H1 (cell line): ENCODE measurements around the gene SLC12A8. TPM values are rescaled to one million over a fixed set of nuclear protein-coding genes. Genes with fewer than 3 reads are reported as not detected.

Experiments
- CTCF ChIA-PET: fragments of 300-600 bp; sonication (Branson Sonifier 250); formaldehyde crosslinking; loops from one replicate; lab custom pipeline; 2021; ENCODE audit not compliant: partially characterized antibody; lab: Charles Lee
- POLR2A ChIA-PET: fragments of 300-600 bp; sonication (Branson Sonifier 250); formaldehyde crosslinking; loops from one replicate; lab custom pipeline; 2021; ENCODE audit warnings: inconsistent platforms; ENCODE audit not compliant: partially characterized antibody; lab: Charles Lee
- DNase-seq, 2 experiments: peaks; one replicate each; pipeline versions ENCODE4 v3.0.0 to v3.0.0-alpha.2; 2010 to 2022; ENCODE audit warnings: low spot score in 2 of 2, low read depth in 1 of 2, mixed read lengths in 1 of 2
- FAIRE-seq: peaks from 2 replicates; lab custom pipeline; 2011; peaks lifted over from hg19 to GRCh38; lab: Jason Lieb, UNC
- H2AFZ ChIP-seq: 2 replicates; pipeline ENCODE4 v1.8.1; 2012; ENCODE audit warnings: low read length, inconsistent platforms
- H2AK5ac ChIP-seq: 2 replicates; pipeline ENCODE4 v1.6.1; 2013; ENCODE audit warnings: low read depth, low read length
- H2BK120ac ChIP-seq: replicated peaks from 2 replicates; pipeline ENCODE3; 2013; ENCODE audit warnings: low read depth, low read length, inconsistent platforms
- H2BK12ac ChIP-seq: 2 replicates; pipeline ENCODE4 v1.6.1; 2013; ENCODE audit warnings: low read depth, low read length
- H2BK15ac ChIP-seq: 2 replicates; pipeline ENCODE4 v1.6.1; 2013; ENCODE audit warnings: low read length
- H2BK20ac ChIP-seq: 2 replicates; pipeline ENCODE4 v1.6.1; 2013; ENCODE audit warnings: low read length
- H2BK5ac ChIP-seq: 2 replicates; pipeline ENCODE4 v1.6.1; 2013; ENCODE audit warnings: low read depth, low read length
- H3K14ac ChIP-seq: 2 replicates; pipeline ENCODE4 v1.6.1; 2013; ENCODE audit warnings: inconsistent platforms; ENCODE audit not compliant: insufficient read length
- H3K18ac ChIP-seq: 2 replicates; pipeline ENCODE4 v1.6.1; 2013; ENCODE audit warnings: low read length; ENCODE audit errors: extremely low read depth
- H3K23ac ChIP-seq: 2 replicates; pipeline ENCODE4 v1.6.1; 2013; ENCODE audit warnings: inconsistent platforms; ENCODE audit not compliant: insufficient read length
- H3K23me2 ChIP-seq: 2 replicates; pipeline ENCODE4 v1.6.1; 2013; ENCODE audit warnings: low read depth, low read length
- H3K27ac ChIP-seq: 2 replicates; pipeline ENCODE4 v1.6.1; 2011; ENCODE audit warnings: low read depth, low read length, inconsistent platforms
- H3K27me3 ChIP-seq, 4 experiments: replicated peaks in 1 of 4; 1 replicate in 1 of 4; 2 replicates in 3 of 4; pipeline versions ENCODE4 v1.6.1 to v1.8.1; 2011 to 2013; ENCODE audit warnings: low read length in 3 of 4, mild to moderate bottlenecking in 3 of 4, inconsistent platforms in 2 of 4, mixed read lengths in 2 of 4, moderate library complexity in 1 of 4; ENCODE audit not compliant: control insufficient read depth in 3 of 4, insufficient read depth in 3 of 4; ENCODE audit errors: extremely low read depth in 1 of 4
- H3K36me3 ChIP-seq, 4 experiments: 2 replicates each; pipeline versions ENCODE4 v1.6.1 to v1.8.1; 2011 to 2013; ENCODE audit warnings: mild to moderate bottlenecking in 4 of 4, low read length in 3 of 4, moderate library complexity in 2 of 4, control low read depth in 1 of 4, inconsistent platforms in 1 of 4; ENCODE audit not compliant: insufficient read depth in 4 of 4, control insufficient read depth in 2 of 4
- H3K4ac ChIP-seq: replicated peaks from 2 replicates; pipeline ENCODE3; 2013; ENCODE audit warnings: low read length, low read depth, mixed read lengths, inconsistent platforms; ENCODE audit not compliant: insufficient read length
- H3K4me1 ChIP-seq, 4 experiments: replicated peaks in 1 of 4; 1 replicate in 1 of 4; 2 replicates in 3 of 4; pipeline versions ENCODE4 v1.6.1 to v1.8.1; 2011 to 2013; ENCODE audit warnings: low read length in 3 of 4, inconsistent platforms in 2 of 4, mixed read lengths in 1 of 4; ENCODE audit not compliant: insufficient read depth in 4 of 4, control insufficient read depth in 3 of 4
- H3K4me2 ChIP-seq, 2 experiments: 2 replicates each; pipeline versions ENCODE4 v1.6.1 to v1.8.1; 2011 to 2013; ENCODE audit warnings: low read depth in 2 of 2, low read length in 2 of 2, control low read depth in 1 of 2, inconsistent platforms in 1 of 2, mild to moderate bottlenecking in 1 of 2; ENCODE audit not compliant: insufficient read depth in 1 of 2
- H3K4me3 ChIP-seq, 4 experiments: fragments of 200-600, 300-600 bp in 1 of 4; sonication (generic), shearing (Covaris generic), sonication (Bioruptor Twin) in 1 of 4; 2 replicates each; pipeline versions ENCODE4 v1.5.1 to v1.8.1; 2011 to 2016; ENCODE audit warnings: low read length in 4 of 4, low read depth in 3 of 4, control low read depth in 2 of 4, inconsistent platforms in 2 of 4, mild to moderate bottlenecking in 2 of 4, mixed read lengths in 1 of 4, moderate library complexity in 1 of 4; ENCODE audit not compliant: insufficient read depth in 2 of 4; ENCODE audit errors: extremely low read depth in 1 of 4
- H3K56ac ChIP-seq: replicated peaks from 2 replicates; pipeline ENCODE3; 2013; ENCODE audit warnings: low read depth, mild to moderate bottlenecking, mixed read lengths, low read length, inconsistent platforms; ENCODE audit not compliant: insufficient read length
- H3K79me1 ChIP-seq: 2 replicates; pipeline ENCODE4 v1.6.1; 2013; ENCODE audit warnings: low read depth, low read length, control low read depth
- H3K79me2 ChIP-seq, 2 experiments: 2 replicates each; pipeline versions ENCODE4 v1.6.1 to v1.8.1; 2012 to 2013; ENCODE audit warnings: low read length in 2 of 2, mild to moderate bottlenecking in 2 of 2, inconsistent platforms in 1 of 2; ENCODE audit not compliant: insufficient read depth in 2 of 2, control insufficient read depth in 1 of 2
- H3K9ac ChIP-seq, 4 experiments: replicated peaks in 1 of 4; 1 replicate in 1 of 4; 2 replicates in 3 of 4; pipeline versions ENCODE4 v1.6.1 to v1.8.1; 2011 to 2013; ENCODE audit warnings: low read depth in 3 of 4, low read length in 3 of 4, control low read depth in 2 of 4, mild to moderate bottlenecking in 2 of 4, moderate library complexity in 2 of 4, inconsistent platforms in 1 of 4; ENCODE audit errors: extremely low read depth in 1 of 4
- H3K9me3 ChIP-seq, 2 experiments: 2 replicates each; pipeline versions ENCODE4 v1.6.1 to v1.8.1; 2012 to 2013; ENCODE audit warnings: mild to moderate bottlenecking in 2 of 2, moderate library complexity in 2 of 2, control low read depth in 1 of 2, inconsistent platforms in 1 of 2, low read depth in 1 of 2, low read length in 1 of 2, mixed read lengths in 1 of 2; ENCODE audit not compliant: insufficient read depth in 2 of 2
- H4K20me1 ChIP-seq, 2 experiments: replicated peaks in 1 of 2; 2 replicates each; pipeline versions ENCODE3 to v1.8.1; 2011 to 2013; ENCODE audit warnings: inconsistent platforms in 2 of 2, low read length in 2 of 2, mild to moderate bottlenecking in 1 of 2; ENCODE audit not compliant: insufficient read depth in 2 of 2, control insufficient read depth in 1 of 2
- H4K5ac ChIP-seq: 2 replicates; pipeline ENCODE4 v1.6.1; 2013; ENCODE audit warnings: low read length, low read depth, mixed read lengths, inconsistent platforms; ENCODE audit not compliant: insufficient read length
- H4K8ac ChIP-seq: 2 replicates; pipeline ENCODE4 v1.8.0; 2013; ENCODE audit warnings: mild to moderate bottlenecking, moderate library complexity, low read length, inconsistent platforms; ENCODE audit not compliant: insufficient read depth; ENCODE audit errors: extremely low read depth
- H4K91ac ChIP-seq: replicated peaks from 2 replicates; pipeline ENCODE3; 2013; ENCODE audit warnings: low read length, mixed read lengths, inconsistent platforms; ENCODE audit not compliant: insufficient read length
- CBX5 ChIP-seq: fragments of 300-800, 300-1000 bp; sonication (generic); IDR thresholded peaks from 2 replicates; pipeline ENCODE4 v1.7.1; 2016; ENCODE audit warnings: antibody characterized with exemption, low read length, low read depth
- EP300 ChIP-seq, 2 experiments: IDR thresholded peaks; 1 replicate in 1 of 2; 2 replicates in 1 of 2; pipeline ENCODE4 v1.6.1; 2011 to 2012; ENCODE audit warnings: low read depth in 2 of 2, low read length in 2 of 2, mild to moderate bottlenecking in 2 of 2, borderline replicate concordance in 1 of 2, inconsistent platforms in 1 of 2, moderate library complexity in 1 of 2
- POU5F1 ChIP-seq: IDR thresholded peaks from 2 replicates; pipeline ENCODE4 v1.6.1; 2011; ENCODE audit warnings: low read depth, mild to moderate bottlenecking, low read length, moderate library complexity
- RNF2 ChIP-seq: fragments of 200-900, 300-1000 bp; sonication (generic); IDR thresholded peaks from 2 replicates; pipeline ENCODE4 v1.7.1; 2016; ENCODE audit warnings: borderline replicate concordance, low read depth, mild to moderate bottlenecking, antibody characterized with exemption, low read length; ENCODE audit not compliant: poor library complexity, severe bottlenecking; ENCODE audit errors: missing control alignments
- SIX5 ChIP-seq: IDR thresholded peaks from 2 replicates; pipeline ENCODE4 v1.6.1; 2011; ENCODE audit warnings: mild to moderate bottlenecking, low read depth, low read length
- YY1 ChIP-seq: IDR thresholded peaks from 2 replicates; pipeline ENCODE4 v1.6.1; 2011; ENCODE audit warnings: low read depth, mild to moderate bottlenecking, low read length
- WGBS, 2 experiments: shearing (Covaris generic) in 1 of 2; methylation state at CpG; one replicate each; pipeline versions ENCODE4 v1.1.6 to v1.1.7; 2013 to 2015; ENCODE audit warnings: low lambda C conversion rate in 2 of 2, mixed read lengths in 2 of 2, inconsistent platforms in 1 of 2, low coverage in 1 of 2, missing lambda C conversion rate in 1 of 2; ENCODE audit not compliant: insufficient replicate concordance in 2 of 2, insufficient coverage in 1 of 2, insufficient read length in 1 of 2; ENCODE audit errors: extremely low coverage in 1 of 2, missing lambda C conversion rate in 1 of 2; 5-methylcytosine and 5-hydroxymethylcytosine counted together
- polyA plus RNA-seq, 7 experiments: library from polyadenylated mRNA; depleted of rRNA in 3 of 7; stranded (reverse) in 5 of 7; unstranded in 2 of 7; fragments of >200 nt in 5 of 7; fragments of 200-250 nt in 2 of 7; gene quantifications; 1 replicate in 5 of 7; 2 replicates in 1 of 7; 4 replicates in 1 of 7; pipeline versions ENCODE4 v1.2.1 to v1.2.3, GENCODE V29; 2011 to 2013; ENCODE audit warnings: missing spikeins in 2 of 7, mixed read lengths in 2 of 7
- total RNA-seq: library from RNA; stranded (reverse); fragmentation: NEBNext Ultra II Directional; extraction: Animal tissue kit (Norgen Biotek cat#: 25700); gene quantifications from 2 replicates; pipeline ENCODE4 v1.2.1, GENCODE V29; 2021

Gene SLC12A8
- total and polyA plus RNA-seq, 2 of the 8 experiments (the other 6 are each of a cell fraction or from before 2014, with no cell fraction given) = 13.7 to 14.4 TPM

GRCh38 chr3:125194061-125194848, 18.3 kb downstream of the SLC12A8 start:
- H3K4me2 ChIP-seq = no peak overlapping the region
- no peak for TF ChIP-seq POU5F1
- no peak for TF ChIP-seq SIX5
- TF ChIP-seq EP300 (IDR thresholded peaks at IDR 0.05; ENCODE audit: borderline replicate concordance in 1 of 2, low read depth in 2 of 2, low read length in 2 of 2) = no peak
- no peak for TF ChIP-seq CBX5
- no peak for TF ChIP-seq YY1
- TF ChIP-seq RNF2 = no peak

More at GRCh38 chr3:125194061-125194848, 18.3 kb downstream of the SLC12A8 start:
- Histone ChIP-seq H4K20me1 (no peaks in the 10 kb centered on the region), H3K23me2 (no peaks in the 10 kb centered on the region), H3K27me3 (no peaks in the 10 kb centered on the region), H2BK20ac (no peak overlapping the region), H3K56ac (no peak overlapping the region), H3K4ac (no peak overlapping the region), H3K4me3 (no peak overlapping the region), H2BK5ac (no peak overlapping the region), H2AFZ (no peak overlapping the region), H2BK120ac (no peak overlapping the region), H3K14ac (no peak overlapping the region), H3K79me1 (no peaks in the 10 kb centered on the region), H3K23ac (no peak overlapping the region), H3K79me2 (no peaks in the 10 kb centered on the region), H3K9ac (no peak overlapping the region), H2AK5ac (no peak overlapping the region), H4K91ac (no peak overlapping the region), H2BK12ac (no peak overlapping the region), H4K8ac (no peak overlapping the region), H3K18ac (no peak overlapping the region), H3K9me3 (no peaks in the 10 kb centered on the region), H3K27ac (no peak overlapping the region), H2BK15ac (no peak overlapping the region), H3K36me3 (peaks cover 0 to under 1% (median 0%) of the 10 kb centered on the region in 4 experiments; a peak in 2 of 8 replicates), H3K4me1 (peaks cover 0 to 8% (median 5%) of the 10 kb centered on the region in 4 experiments; a peak in 6 of 7 replicates), H4K5ac (no peak overlapping the region)
- no peak for FAIRE-seq
- no peak for DNase-seq
- CTCF ChIA-PET = interaction anchor here (0.6 to 3.7 kb wide), 14 partner anchors 8 to 255 kb away, joined by 3 to 19 read pairs (median 6); no protein-coding TSS in a partner anchor
- POLR2A ChIA-PET = no interaction called here
- 92% methylated on average over 7 of the region's 7 CpGs; no CpG with 5 or more reads in 1 of the 2 experiments for WGBS, 2 experiments
